Astrocyte (in vitro differentiated cells and primary cell): ENCODE results near the gene LECT2. TPM values are rescaled to one million over a fixed set of nuclear protein-coding genes. Genes with fewer than 3 reads are reported as not detected.

ENCODE experiments used
- DNase-seq: peaks from one replicate; pipeline ENCODE4 v3.0.0-alpha.2; 2010; ENCODE audit warnings: low read depth
- FAIRE-seq: peaks from 2 replicates; lab custom pipeline; 2011; peaks lifted over from hg19 to GRCh38; lab: Jason Lieb, UNC
- H2AFZ ChIP-seq: 2 replicates; pipeline ENCODE4 v1.6.0; 2012; ENCODE audit warnings: low read depth, low read length, inconsistent platforms
- H3K27ac ChIP-seq: 2 replicates; pipeline ENCODE4 v1.5.1; 2011; ENCODE audit warnings: low read depth, low read length, inconsistent platforms
- H3K27me3 ChIP-seq: 2 replicates; pipeline ENCODE4 v1.6.0; 2011; ENCODE audit warnings: low read length, inconsistent platforms; ENCODE audit not compliant: insufficient read depth
- H3K36me3 ChIP-seq: 2 replicates; pipeline ENCODE4 v1.5.1; 2011; ENCODE audit warnings: low read length, inconsistent platforms; ENCODE audit not compliant: insufficient read depth
- H3K4me1 ChIP-seq: 2 replicates; pipeline ENCODE4 v1.5.1; 2011; ENCODE audit warnings: low read length, inconsistent platforms; ENCODE audit not compliant: insufficient read depth
- H3K4me2 ChIP-seq: 2 replicates; pipeline ENCODE4 v1.6.0; 2012; ENCODE audit warnings: low read length, inconsistent platforms
- H3K4me3 ChIP-seq: 2 replicates; pipeline ENCODE4 v1.5.1; 2011; ENCODE audit warnings: low read depth, mild to moderate bottlenecking, low read length, inconsistent platforms; ENCODE audit not compliant: insufficient read depth
- H3K79me2 ChIP-seq: 2 replicates; pipeline ENCODE4 v1.6.0; 2012; ENCODE audit warnings: mild to moderate bottlenecking, low read length, inconsistent platforms; ENCODE audit not compliant: insufficient read depth
- H3K9ac ChIP-seq: 2 replicates; pipeline ENCODE4 v1.6.0; 2012; ENCODE audit warnings: mild to moderate bottlenecking, low read length, inconsistent platforms
- H3K9me3 ChIP-seq: 2 replicates; pipeline ENCODE4 v1.5.1; 2012; ENCODE audit warnings: low read depth, mild to moderate bottlenecking, low read length, inconsistent platforms; ENCODE audit not compliant: insufficient read depth
- H4K20me1 ChIP-seq: 2 replicates; pipeline ENCODE4 v1.6.0; 2012; ENCODE audit warnings: low read length, inconsistent platforms; ENCODE audit not compliant: insufficient read depth
- H3K27ac Mint-ChIP-seq: one replicate; pipeline ENCODE4 v1.8.0; 2021; ENCODE audit warnings: mild to moderate bottlenecking, mixed read lengths; ENCODE audit not compliant: unreplicated experiment
- H3K27me3 Mint-ChIP-seq: one replicate; pipeline ENCODE4 v1.8.0; 2021; ENCODE audit warnings: low read depth, mixed read lengths; ENCODE audit not compliant: unreplicated experiment
- H3K36me3 Mint-ChIP-seq: one replicate; pipeline ENCODE4 v1.8.0; 2021; ENCODE audit warnings: low read depth, mixed read lengths; ENCODE audit not compliant: unreplicated experiment
- H3K4me1 Mint-ChIP-seq: one replicate; pipeline ENCODE4 v1.8.0; 2021; ENCODE audit warnings: low read depth, mixed read lengths; ENCODE audit not compliant: unreplicated experiment
- H3K4me3 Mint-ChIP-seq: one replicate; pipeline ENCODE4 v1.8.0; 2021; ENCODE audit warnings: mild to moderate bottlenecking, moderate library complexity, mixed read lengths; ENCODE audit not compliant: unreplicated experiment
- H3K9me3 Mint-ChIP-seq: one replicate; pipeline ENCODE4 v1.8.0; 2021; ENCODE audit warnings: mild to moderate bottlenecking, mixed read lengths; ENCODE audit not compliant: unreplicated experiment
- EZH2 ChIP-seq: IDR thresholded peaks from 2 replicates; pipeline ENCODE4 v1.6.1; 2012; ENCODE audit warnings: mild to moderate bottlenecking, low read length, inconsistent platforms; ENCODE audit not compliant: insufficient read depth
- total RNA-seq: library from RNA; stranded (reverse); gene quantifications from 2 replicates; pipeline ENCODE4 v1.2.1, GENCODE V29; 2021
- TF ChIP-seq, protein P1 (sequence below): IDR thresholded peaks from 2 replicates; pipeline ENCODE4 v1.5.1; 2011; ENCODE audit warnings: low read depth, mild to moderate bottlenecking, inconsistent platforms, low read length, moderate library complexity; ENCODE audit not compliant: insufficient read depth

Gene LECT2
- total RNA-seq, 1 donor from 2014 or later, result not detected

- Mint-ChIP-seq H3K9me3 (no peaks in the 10 kb centered on the region), H3K27ac (no peak overlapping the region), H3K4me1 (peaks cover 7% of the 10 kb centered on the region), H3K27me3 (peaks cover 4% of the 10 kb centered on the region), H3K4me3 (no peak overlapping the region), H3K36me3 (no peaks in the 10 kb centered on the region)
- H3K27ac ChIP-seq, result no peak overlapping the region
- no peaks in the 10 kb centered on the region for H3K27me3 ChIP-seq
- no peak overlapping the region for H3K4me2 ChIP-seq
- H3K4me3 ChIP-seq, result no peak overlapping the region
- H3K9me3 ChIP-seq, result no peaks in the 10 kb centered on the region
- H3K9ac ChIP-seq, result no peak overlapping the region
- H4K20me1 ChIP-seq, result no peaks in the 10 kb centered on the region
- TF ChIP-seq EZH2, result no peak
- TF ChIP-seq, protein P1, sequence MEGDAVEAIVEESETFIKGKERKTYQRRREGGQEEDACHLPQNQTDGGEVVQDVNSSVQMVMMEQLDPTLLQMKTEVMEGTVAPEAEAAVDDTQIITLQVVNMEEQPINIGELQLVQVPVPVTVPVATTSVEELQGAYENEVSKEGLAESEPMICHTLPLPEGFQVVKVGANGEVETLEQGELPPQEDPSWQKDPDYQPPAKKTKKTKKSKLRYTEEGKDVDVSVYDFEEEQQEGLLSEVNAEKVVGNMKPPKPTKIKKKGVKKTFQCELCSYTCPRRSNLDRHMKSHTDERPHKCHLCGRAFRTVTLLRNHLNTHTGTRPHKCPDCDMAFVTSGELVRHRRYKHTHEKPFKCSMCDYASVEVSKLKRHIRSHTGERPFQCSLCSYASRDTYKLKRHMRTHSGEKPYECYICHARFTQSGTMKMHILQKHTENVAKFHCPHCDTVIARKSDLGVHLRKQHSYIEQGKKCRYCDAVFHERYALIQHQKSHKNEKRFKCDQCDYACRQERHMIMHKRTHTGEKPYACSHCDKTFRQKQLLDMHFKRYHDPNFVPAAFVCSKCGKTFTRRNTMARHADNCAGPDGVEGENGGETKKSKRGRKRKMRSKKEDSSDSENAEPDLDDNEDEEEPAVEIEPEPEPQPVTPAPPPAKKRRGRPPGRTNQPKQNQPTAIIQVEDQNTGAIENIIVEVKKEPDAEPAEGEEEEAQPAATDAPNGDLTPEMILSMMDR, result peak; percentile 54
- no peaks in the 10 kb centered on the region for H3K79me2 ChIP-seq
- H3K4me1 ChIP-seq, result peaks cover 12% of the 10 kb centered on the region
- H3K36me3 ChIP-seq, result no peaks in the 10 kb centered on the region
- H2AFZ ChIP-seq, result peak overlapping the region; percentile 8
- FAIRE-seq (no peak), DNase-seq (peak; percentile 61)
Observed at GRCh38 chr5:135977375-135977928, 22.7 kb upstream of the LECT2 start.

- no peak for DNase-seq
- no peak for TF ChIP-seq EZH2
- TF ChIP-seq, protein P1, result no peak
- Mint-ChIP-seq H3K4me3 (no peak overlapping the region), H3K27ac (no peak overlapping the region), H3K4me1 (peaks cover 7% of the 10 kb centered on the region), H3K9me3 (peaks cover 3% of the 10 kb centered on the region), H3K36me3 (no peaks in the 10 kb centered on the region), H3K27me3 (peaks cover 4% of the 10 kb centered on the region)
- Histone ChIP-seq H3K9me3 (no peaks in the 10 kb centered on the region), H3K27ac (no peak overlapping the region), H3K27me3 (no peaks in the 10 kb centered on the region), H3K79me2 (no peaks in the 10 kb centered on the region), H3K36me3 (no peaks in the 10 kb centered on the region), H4K20me1 (no peaks in the 10 kb centered on the region), H3K4me1 (peaks cover 12% of the 10 kb centered on the region), H2AFZ (peak overlapping the region; percentile 3), H3K4me2 (no peak overlapping the region), H3K9ac (no peak overlapping the region), H3K4me3 (no peak overlapping the region)
- FAIRE-seq, result no peak
Observed at GRCh38 chr5:135976216-135976615, 21.4 kb upstream of the LECT2 start.

DNA sequence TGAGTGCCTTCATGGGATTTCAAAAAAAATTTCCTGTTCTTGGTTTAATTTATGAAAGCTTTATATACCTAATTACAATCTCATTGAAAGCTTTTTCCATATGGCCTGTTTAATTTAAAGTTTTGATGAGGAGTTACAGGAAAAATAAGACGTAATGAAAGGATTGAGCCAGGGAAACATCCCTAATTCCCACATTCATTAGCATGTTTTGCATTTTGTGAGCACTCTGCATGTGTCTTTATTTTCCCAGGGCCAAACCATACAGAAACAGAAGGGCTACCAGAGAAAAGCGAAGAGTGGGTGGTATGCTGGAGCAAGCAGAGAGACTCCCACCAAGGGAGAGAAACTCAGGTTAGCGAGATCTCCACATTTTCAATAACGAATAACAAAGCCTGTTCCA is 20.3 kb upstream of the LECT2 start:
- no peak overlapping the region for H3K27ac Mint-ChIP-seq
- no peaks in the 10 kb centered on the region for H3K36me3 Mint-ChIP-seq
- DNase-seq (no peak), FAIRE-seq (no peak)
- H3K9ac ChIP-seq, result no peak overlapping the region
- no peak overlapping the region for H3K4me3 Mint-ChIP-seq
- peaks cover 7% of the 10 kb centered on the region for H3K4me1 Mint-ChIP-seq
- H3K27ac ChIP-seq, result no peak overlapping the region
- H3K79me2 ChIP-seq, result no peaks in the 10 kb centered on the region
- H3K36me3 ChIP-seq, result no peaks in the 10 kb centered on the region
- H3K27me3 ChIP-seq, result no peaks in the 10 kb centered on the region
- H3K4me2 ChIP-seq, result no peak overlapping the region
- H3K4me3 ChIP-seq, result no peak overlapping the region
- H4K20me1 ChIP-seq, result no peaks in the 10 kb centered on the region
- peaks cover 4% of the 10 kb centered on the region for H3K27me3 Mint-ChIP-seq
- H2AFZ ChIP-seq, result no peak overlapping the region
- H3K9me3 ChIP-seq, result no peaks in the 10 kb centered on the region
- no peak for TF ChIP-seq EZH2
- TF ChIP-seq, protein P1, result no peak
- H3K9me3 Mint-ChIP-seq, result peaks cover 6% of the 10 kb centered on the region
- peaks cover 8% of the 10 kb centered on the region for H3K4me1 ChIP-seq
